Endodermal cell (in vitro differentiated cells): ENCODE measurements around the gene SDK1. TPM values are rescaled to one million over a fixed set of nuclear protein-coding genes. Genes with fewer than 3 reads are reported as not detected.
"Not testable (repeated sequence)": the region's sequence is repeated elsewhere in the genome, so short reads cannot be mapped to it uniquely, and the experiment has no call there.

Experiments used
- DNase-seq: peaks from one replicate; pipeline ENCODE4 v3.0.0-alpha.2; 2017
- H3K27ac ChIP-seq: 2 replicates; pipeline ENCODE4 v1.5.1; 2013; ENCODE audit warnings: mild to moderate bottlenecking, low read depth, low read length, moderate library complexity
- H3K27me3 ChIP-seq: 2 replicates; pipeline ENCODE4 v1.6.1; 2013; ENCODE audit warnings: mild to moderate bottlenecking, low read length, moderate library complexity; ENCODE audit not compliant: insufficient read depth, control insufficient read depth, poor library complexity, severe bottlenecking
- H3K36me3 ChIP-seq: 2 replicates; pipeline ENCODE4 v1.7.0; 2013; ENCODE audit warnings: mild to moderate bottlenecking, low read length, moderate library complexity; ENCODE audit not compliant: control insufficient read depth, insufficient read depth
- H3K4me1 ChIP-seq: one replicate; pipeline ENCODE4 v1.7.0; 2013; ENCODE audit warnings: low read length; ENCODE audit not compliant: control insufficient read depth, insufficient read depth
- H3K4me3 ChIP-seq: 2 replicates; pipeline ENCODE4 v1.5.1; 2013; ENCODE audit warnings: mild to moderate bottlenecking, low read length, moderate library complexity
- H3K9ac ChIP-seq: 2 replicates; pipeline ENCODE4 v1.6.1; 2013; ENCODE audit warnings: mild to moderate bottlenecking, low read length, moderate library complexity; ENCODE audit not compliant: poor library complexity, severe bottlenecking; ENCODE audit errors: extremely low read depth
- H3K9me3 ChIP-seq: 2 replicates; pipeline ENCODE4 v1.6.1; 2013; ENCODE audit warnings: mild to moderate bottlenecking, low read length, moderate library complexity; ENCODE audit not compliant: control insufficient read depth
- H3K27ac Mint-ChIP-seq: 2 replicates; pipeline ENCODE4 v1.8.0; 2020; ENCODE audit warnings: mixed read lengths
- H3K27me3 Mint-ChIP-seq: 2 replicates; pipeline ENCODE4 v1.8.0; 2021; ENCODE audit warnings: mild to moderate bottlenecking, mixed read lengths; ENCODE audit not compliant: insufficient read depth
- H3K36me3 Mint-ChIP-seq: 2 replicates; pipeline ENCODE4 v1.8.0; 2020; ENCODE audit warnings: low read depth, mixed read lengths
- H3K4me1 Mint-ChIP-seq: 2 replicates; pipeline ENCODE4 v1.8.0; 2020; ENCODE audit warnings: mixed read lengths
- H3K4me3 Mint-ChIP-seq: 2 replicates; pipeline ENCODE4 v1.8.0; 2020; ENCODE audit warnings: mild to moderate bottlenecking, moderate library complexity, mixed read lengths
- H3K9me3 Mint-ChIP-seq: 2 replicates; pipeline ENCODE4 v1.8.0; 2020; ENCODE audit warnings: mild to moderate bottlenecking, mixed read lengths
- WGBS, 2 experiments: methylation state at CpG; one replicate each; pipeline versions ENCODE4 v1.1.5 to v1.1.7; 2013; ENCODE audit warnings: missing lambda C conversion rate in 2 of 2, mixed read lengths in 1 of 2; ENCODE audit not compliant: insufficient coverage in 1 of 2, insufficient read length in 1 of 2; 5-methylcytosine and 5-hydroxymethylcytosine counted together
- total RNA-seq, 2 donors: library from RNA; stranded (reverse); fragmentation: NEBNext Ultra II Directional in 1 of 2; extraction: Animal tissue kit (Norgen Biotek cat#: 25700) in 1 of 2; gene quantifications; 2 replicates in 1 of 2; 3 replicates in 1 of 2; pipeline ENCODE4 v1.2.1, GENCODE V29; 2021
- TF ChIP-seq, protein P1 (sequence below): fragments of 200-600 bp; sonication (generic); conservative IDR thresholded peaks from 2 replicates; pipeline ENCODE4 v1.5.0; 2021; ENCODE audit warnings: antibody characterized with exemption, mild to moderate bottlenecking

Gene SDK1
- total RNA-seq, 2 donors from 2014 or later, result 22.7 to 23.1 TPM

- Histone ChIP-seq H3K4me1 (no peaks in the 10 kb centered on the region), H3K4me3 (no peak overlapping the region), H3K36me3 (no peaks in the 10 kb centered on the region), H3K27ac (no peak overlapping the region), H3K9ac (no peak overlapping the region), H3K27me3 (no peaks in the 10 kb centered on the region), H3K9me3 (peaks cover 16% of the 10 kb centered on the region)
- Mint-ChIP-seq H3K27ac (no peak overlapping the region), H3K4me1 (no peaks in the 10 kb centered on the region), H3K36me3 (peaks cover 26% of the 10 kb centered on the region), H3K4me3 (no peak overlapping the region), H3K9me3 (peaks cover 29% of the 10 kb centered on the region), H3K27me3 (peaks cover 4% of the 10 kb centered on the region)
- TF ChIP-seq, protein P1, sequence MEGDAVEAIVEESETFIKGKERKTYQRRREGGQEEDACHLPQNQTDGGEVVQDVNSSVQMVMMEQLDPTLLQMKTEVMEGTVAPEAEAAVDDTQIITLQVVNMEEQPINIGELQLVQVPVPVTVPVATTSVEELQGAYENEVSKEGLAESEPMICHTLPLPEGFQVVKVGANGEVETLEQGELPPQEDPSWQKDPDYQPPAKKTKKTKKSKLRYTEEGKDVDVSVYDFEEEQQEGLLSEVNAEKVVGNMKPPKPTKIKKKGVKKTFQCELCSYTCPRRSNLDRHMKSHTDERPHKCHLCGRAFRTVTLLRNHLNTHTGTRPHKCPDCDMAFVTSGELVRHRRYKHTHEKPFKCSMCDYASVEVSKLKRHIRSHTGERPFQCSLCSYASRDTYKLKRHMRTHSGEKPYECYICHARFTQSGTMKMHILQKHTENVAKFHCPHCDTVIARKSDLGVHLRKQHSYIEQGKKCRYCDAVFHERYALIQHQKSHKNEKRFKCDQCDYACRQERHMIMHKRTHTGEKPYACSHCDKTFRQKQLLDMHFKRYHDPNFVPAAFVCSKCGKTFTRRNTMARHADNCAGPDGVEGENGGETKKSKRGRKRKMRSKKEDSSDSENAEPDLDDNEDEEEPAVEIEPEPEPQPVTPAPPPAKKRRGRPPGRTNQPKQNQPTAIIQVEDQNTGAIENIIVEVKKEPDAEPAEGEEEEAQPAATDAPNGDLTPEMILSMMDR, result no peak
- WGBS, 2 experiments, result 88 to 100% methylated on average over 1 to 2 of the region's 2 CpGs
- no peak for DNase-seq
Observed at GRCh38 chr7:4093035-4093434, 792.0 kb downstream of the SDK1 start.

DNA sequence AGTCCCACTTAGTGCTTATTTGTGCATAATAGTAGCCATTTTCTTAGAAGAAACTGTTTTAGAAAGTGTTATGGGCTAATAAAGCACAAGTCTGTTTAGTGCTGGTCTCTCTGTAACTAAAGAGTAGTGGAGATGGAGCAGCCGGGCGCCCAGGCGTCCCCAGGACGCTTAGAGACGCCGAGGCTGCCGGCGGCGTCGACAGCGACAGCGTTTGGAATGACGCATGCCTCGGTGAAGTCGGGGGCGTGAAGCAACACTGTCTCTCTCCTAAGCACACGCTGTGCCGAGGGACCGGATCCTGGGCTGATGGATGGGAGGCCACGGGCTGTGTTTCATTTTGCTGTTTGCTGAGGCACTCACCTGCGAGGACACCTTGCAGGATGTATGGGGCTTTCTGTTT is 792.4 kb downstream of the SDK1 start:
- H3K27me3 ChIP-seq, result no peaks in the 10 kb centered on the region
- H3K36me3 Mint-ChIP-seq, result peaks cover 25% of the 10 kb centered on the region
- DNase-seq, result no peak
- no peaks in the 10 kb centered on the region for H3K36me3 ChIP-seq
- H3K4me1 ChIP-seq, result no peaks in the 10 kb centered on the region
- 91 to 94% methylated on average over 21 of the region's 21 CpGs for WGBS, 2 experiments
- H3K9me3 Mint-ChIP-seq, result peaks cover 29% of the 10 kb centered on the region
- H3K4me1 Mint-ChIP-seq, result no peaks in the 10 kb centered on the region
- peaks cover 16% of the 10 kb centered on the region for H3K9me3 ChIP-seq
- H3K27ac Mint-ChIP-seq, result no peak overlapping the region
- H3K27me3 Mint-ChIP-seq, result peaks cover 4% of the 10 kb centered on the region
- no peak overlapping the region for H3K4me3 ChIP-seq
- H3K27ac ChIP-seq, result no peak overlapping the region
- TF ChIP-seq, protein P1, result no peak
- no peak overlapping the region for H3K9ac ChIP-seq
- H3K4me3 Mint-ChIP-seq, result no peak overlapping the region

- H3K4me1 ChIP-seq, H3K36me3 ChIP-seq, H3K4me3 ChIP-seq, H3K4me1 Mint-ChIP-seq, H3K9ac ChIP-seq, H3K27me3 Mint-ChIP-seq, H3K27me3 ChIP-seq, H3K27ac ChIP-seq, H3K27ac Mint-ChIP-seq, DNase-seq, H3K4me3 Mint-ChIP-seq: not testable (repeated sequence)
- 89 to 94% methylated on average over 4 to 9 of the region's 9 CpGs for WGBS, 2 experiments
- peaks cover 27% of the 10 kb centered on the region for H3K9me3 Mint-ChIP-seq
- H3K36me3 Mint-ChIP-seq, result peaks cover 23% of the 10 kb centered on the region
- H3K9me3 ChIP-seq, result peaks cover 16% of the 10 kb centered on the region
Observed at GRCh38 chr7:4094158-4094557, 793.1 kb downstream of the SDK1 start.

- no peak overlapping the region for H3K4me3 Mint-ChIP-seq
- Histone ChIP-seq H3K4me3 (no peak overlapping the region), H3K4me1 (no peaks in the 10 kb centered on the region), H3K9me3 (no peaks in the 10 kb centered on the region), H3K9ac (no peak overlapping the region), H3K36me3 (no peaks in the 10 kb centered on the region), H3K27me3 (no peaks in the 10 kb centered on the region), H3K27ac (no peak overlapping the region)
- peaks cover 2% of the 10 kb centered on the region for H3K27me3 Mint-ChIP-seq
- H3K9me3 Mint-ChIP-seq, result peaks cover 1% of the 10 kb centered on the region
- 92 to 94% methylated on average over 12 of the region's 12 CpGs for WGBS, 2 experiments
- TF ChIP-seq, protein P1, result no peak
- H3K4me1 Mint-ChIP-seq, result peaks cover 4% of the 10 kb centered on the region
- no peaks in the 10 kb centered on the region for H3K36me3 Mint-ChIP-seq
- H3K27ac Mint-ChIP-seq, result no peak overlapping the region
- DNase-seq, result no peak
Observed at GRCh38 chr7:4097001-4097609, 796.1 kb downstream of the SDK1 start.
